HG03045 (cell line): ENCODE results near the gene WLS.

Source experiments
- ATAC-seq: cut with Tn5 transposase; IDR thresholded peaks from one replicate; pipeline ENCODE4 v1.9.1; 2021; ENCODE audit warnings: mild to moderate bottlenecking, moderate library complexity; ENCODE audit not compliant: unreplicated experiment

The WLS gene

GRCh38 chr1:68103884-68104554 lies 128.3 kb downstream of the WLS start:
- ATAC-seq: no peak

GRCh38 chr1:68103011-68103545 lies 129.2 kb downstream of the WLS start:
- ATAC-seq: no peak

- no peak for ATAC-seq
Measured at GRCh38 chr1:68101829-68102228, 130.5 kb downstream of the WLS start.

- no peak for ATAC-seq
Measured at GRCh38 chr1:68100571-68100970, 131.8 kb downstream of the WLS start.

GRCh38 chr1:68093737-68094136 lies 138.6 kb downstream of the WLS start:
- ATAC-seq: no peak

GRCh38 chr1:68087184-68087583 lies 145.1 kb downstream of the WLS start:
- no peak for ATAC-seq

- no peak for ATAC-seq
Measured at GRCh38 chr1:68085752-68086151, 146.6 kb downstream of the WLS start.

GRCh38 chr1:68083686-68084085 lies 148.6 kb downstream of the WLS start:
- no peak for ATAC-seq

GRCh38 chr1:68081775-68082283 lies 150.5 kb downstream of the WLS start:
- no peak for ATAC-seq

- no peak for ATAC-seq
Measured at GRCh38 chr1:68078647-68079046, 153.7 kb downstream of the WLS start.
